ENCODE data around the gene AIFM2. TPM values are rescaled to one million over a fixed set of nuclear protein-coding genes. Genes with fewer than 3 reads are reported as not detected.

AIFM2 gene
- total and polyA plus RNA-seq, 9 donors, result 1.9 to 3.3 (median 2.6) TPM

DNA sequence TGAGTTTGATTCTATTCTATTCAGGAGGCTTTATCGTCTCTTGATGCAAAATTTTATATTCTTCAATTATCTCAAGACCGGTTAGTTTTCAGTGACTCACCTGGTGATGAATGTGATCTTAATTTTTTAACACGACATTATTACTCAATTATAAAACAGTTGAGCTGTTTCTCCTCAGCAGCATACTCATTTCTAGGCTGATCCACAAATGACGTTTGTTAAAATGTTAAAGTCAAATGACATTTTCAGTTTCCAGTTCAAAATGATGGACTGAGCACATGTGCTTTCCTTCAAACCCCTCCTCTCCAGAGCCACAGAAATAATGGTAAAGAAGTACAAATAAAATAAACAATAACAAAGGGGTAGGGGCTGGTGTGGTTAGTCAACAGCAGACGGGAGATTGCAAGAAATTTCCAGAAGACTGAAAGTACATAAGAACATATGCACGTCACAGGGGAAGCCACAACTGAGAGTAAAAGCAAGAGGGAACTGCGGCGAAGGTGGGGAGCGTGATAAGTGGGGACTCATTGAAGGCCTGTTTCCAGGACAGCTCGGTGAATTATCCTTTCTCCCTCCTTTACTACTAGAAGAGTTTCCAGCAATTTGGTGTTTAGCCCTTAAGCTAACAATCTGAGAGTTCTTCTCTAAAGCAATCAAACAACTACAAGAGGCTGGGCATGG, 69.1 kb downstream of the AIFM2 start:
- 50% methylated on average over 3 of the region's 10 CpGs for WGBS (ENCODE audit: insufficient coverage)

More for the DNA sequence above, 69.1 kb downstream of the AIFM2 start:
- no peaks in the 10 kb centered on the region for H3K9me3 ChIP-seq (replicated peaks; ENCODE audit: control insufficient read depth, low read depth, low read length)
- no peaks in the 10 kb centered on the region for H3K36me3 ChIP-seq (ENCODE audit: control insufficient read depth, insufficient read depth, low read length)
- no peaks in the 10 kb centered on the region for H3K27me3 ChIP-seq (ENCODE audit: control insufficient read depth, insufficient read depth, low read length)
- no peaks in the 10 kb centered on the region for H3K4me1 ChIP-seq (ENCODE audit: control insufficient read depth, insufficient read depth, low read length)
- no peak overlapping the region for H3K4me3 ChIP-seq (ENCODE audit: low read length)
- no peak for DNase-seq
- H3K27ac ChIP-seq (ENCODE audit: low read length), result no peak overlapping the region

Other genes starting within 250 kb of the AIFM2 start
- 18.5 TPM for gene MACROH2A2, start 80.0 kb downstream of the AIFM2 start, total RNA-seq
- 10 to 100 TPM; 18.9 to 33.7 (median 26.4) TPM for gene MACROH2A2, start 80.0 kb downstream of the AIFM2 start, polyA plus RNA-seq (ENCODE audit: insufficient read depth in 1 of 8, insufficient read length in 8 of 8, low replicate concordance in 1 of 8)
- gene TYSND1, start 13.9 kb upstream of the AIFM2 start, total RNA-seq, result 4.6 TPM
- 1 to 10 TPM; 3.6 to 6.4 (median 4.9) TPM for gene TYSND1, start 13.9 kb upstream of the AIFM2 start, polyA plus RNA-seq (ENCODE audit: insufficient read depth in 1 of 8, insufficient read length in 8 of 8, low replicate concordance in 1 of 8)
- gene SAR1A, start 37.7 kb upstream of the AIFM2 start, total RNA-seq, result 126 TPM
- gene SAR1A, start 37.7 kb upstream of the AIFM2 start, polyA plus RNA-seq (ENCODE audit: insufficient read depth in 1 of 8, insufficient read length in 8 of 8, low replicate concordance in 1 of 8), result 100 to 1,000 TPM in 6 of 8 donors, 10 to 100 TPM in 2; 88.7 to 127 (median 109) TPM
- gene PPA1, start 100.6 kb upstream of the AIFM2 start, total RNA-seq, result 99.5 TPM
- gene PPA1, start 100.6 kb upstream of the AIFM2 start, polyA plus RNA-seq (ENCODE audit: insufficient read depth in 1 of 8, insufficient read length in 8 of 8, low replicate concordance in 1 of 8), result 10 to 100 TPM; 70.6 to 90.6 (median 75.9) TPM
- not detected for gene NPFFR1, start 151.2 kb upstream of the AIFM2 start, total RNA-seq
- gene NPFFR1, start 151.2 kb upstream of the AIFM2 start, polyA plus RNA-seq (ENCODE audit: insufficient read depth in 1 of 8, insufficient read length in 8 of 8, low replicate concordance in 1 of 8), result under 1 TPM; 0.02 to 0.14 (median 0.05) TPM
- 25.6 TPM for gene LRRC20, start 249.8 kb upstream of the AIFM2 start, total RNA-seq
- 10 to 100 TPM; 20.8 to 41.1 (median 32.5) TPM for gene LRRC20, start 249.8 kb upstream of the AIFM2 start, polyA plus RNA-seq (ENCODE audit: insufficient read depth in 1 of 8, insufficient read length in 8 of 8, low replicate concordance in 1 of 8)

Data from muscle of leg (tissue), 11 donors.